CD4-positive, alpha-beta T cell treated with Interleukin-6 for 4 hours (primary cell): ENCODE measurements around the gene OR4C45.
"Not testable (repeated sequence)": the region's sequence is repeated elsewhere in the genome, so short reads cannot be mapped to it uniquely, and the experiment has no call there.

Source experiments
- DNase-seq: peaks from one replicate; pipeline ENCODE4 v3.0.0-alpha.2; 2020; ENCODE audit warnings: mixed read lengths

The OR4C45 gene

DNA sequence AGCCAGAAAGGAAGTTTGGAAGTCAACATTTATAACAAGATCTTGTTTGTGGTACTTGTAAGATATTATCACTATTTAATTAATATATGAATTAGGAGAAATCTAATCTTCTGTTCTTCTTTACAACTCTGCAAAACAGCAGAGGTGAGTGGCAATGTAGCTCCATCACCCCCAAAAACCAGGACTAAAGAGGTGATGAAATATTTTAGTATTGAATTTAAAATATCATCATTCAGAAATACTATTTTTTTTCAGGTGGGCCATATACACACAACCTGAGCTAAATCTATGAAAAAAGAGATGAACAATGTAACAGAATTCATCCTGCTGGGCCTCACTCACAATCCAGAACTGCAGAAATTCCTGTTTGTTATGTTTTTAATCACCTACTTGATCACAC, at the start of gene OR4C45:
Gene OR4C45, plus strand, starts transcription at position 301 of the 400 bp plus-strand sequence.
- no peak for DNase-seq

DNA sequence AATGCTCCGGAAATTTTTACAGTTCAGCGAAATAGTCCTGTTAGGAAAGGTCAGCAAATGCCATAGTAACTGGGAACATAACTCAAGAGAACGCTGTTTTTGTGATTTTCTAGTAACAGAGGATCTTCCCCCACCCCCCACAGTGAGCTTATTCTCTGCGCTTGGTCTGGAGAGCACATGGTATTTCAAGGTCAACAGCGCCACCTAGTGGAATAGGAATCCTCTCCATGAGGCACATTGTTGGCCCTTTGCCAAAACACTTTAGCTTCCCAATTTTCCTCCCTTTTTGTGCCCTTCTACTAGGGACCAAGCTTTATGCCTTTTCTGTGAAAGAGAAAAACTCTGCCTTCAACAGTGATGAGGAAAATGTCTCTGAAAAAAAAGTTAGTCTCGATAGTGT, 37.1 kb upstream of the OR4C45 start:
- no peak for DNase-seq

DNA sequence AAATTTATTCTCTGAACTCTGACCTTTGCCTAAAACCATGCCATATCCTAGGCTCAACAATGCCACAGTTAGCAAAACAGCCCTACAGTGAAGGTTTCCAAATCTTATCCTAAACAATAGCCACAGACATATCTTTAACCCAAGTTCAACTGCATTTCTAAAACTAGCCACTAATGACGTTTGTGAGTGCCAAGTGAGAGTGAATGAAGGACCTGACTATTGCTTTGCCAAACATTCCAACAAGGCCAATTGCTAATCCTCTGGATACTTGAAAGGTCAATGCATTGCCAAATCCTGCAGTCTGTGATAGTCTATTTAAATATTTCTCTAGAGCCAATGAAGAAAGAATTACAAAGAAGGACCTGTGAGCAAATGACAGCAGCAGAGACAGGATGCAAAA, 2.5 kb upstream of the OR4C45 start:
- DNase-seq: no peak

DNA sequence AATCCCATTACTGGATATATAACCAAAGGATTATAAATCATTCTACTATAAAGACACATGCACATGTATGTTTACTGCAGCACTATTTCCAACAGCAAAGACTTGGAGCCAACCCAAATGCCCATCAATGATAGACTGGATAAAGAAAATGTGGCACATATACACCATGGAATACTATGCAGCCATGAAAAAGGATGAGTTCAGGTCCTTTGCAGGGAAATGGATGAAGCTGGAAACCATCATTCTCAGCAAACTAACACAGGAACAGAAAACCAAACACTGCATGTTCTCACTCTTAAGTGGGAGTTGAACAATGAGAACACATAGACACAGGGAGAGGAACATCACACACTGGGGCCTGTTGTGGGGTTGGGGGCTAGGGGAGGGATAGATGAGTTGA, 3.6 kb downstream of the OR4C45 start:
- DNase-seq: not testable (repeated sequence)

DNA sequence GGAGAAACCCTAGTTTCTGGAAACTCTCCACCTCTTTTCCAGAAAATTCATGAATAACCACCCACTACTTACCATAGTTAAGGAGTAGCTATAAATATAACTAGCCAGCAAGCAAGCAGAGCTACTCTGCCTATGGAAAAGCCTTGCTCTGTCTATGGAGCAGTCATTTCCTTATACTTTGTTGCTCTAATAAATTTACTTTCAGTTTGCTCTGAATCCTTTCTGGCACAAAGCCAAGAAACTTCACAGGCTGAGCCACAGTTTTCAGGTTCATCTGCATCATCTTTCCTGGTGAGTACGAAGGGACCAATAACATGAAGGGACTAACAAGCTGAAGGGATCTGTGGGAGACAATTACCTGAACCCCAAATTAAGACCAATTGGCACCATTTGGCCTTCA, 4.6 kb downstream of the OR4C45 start:
- DNase-seq: no peak

DNA sequence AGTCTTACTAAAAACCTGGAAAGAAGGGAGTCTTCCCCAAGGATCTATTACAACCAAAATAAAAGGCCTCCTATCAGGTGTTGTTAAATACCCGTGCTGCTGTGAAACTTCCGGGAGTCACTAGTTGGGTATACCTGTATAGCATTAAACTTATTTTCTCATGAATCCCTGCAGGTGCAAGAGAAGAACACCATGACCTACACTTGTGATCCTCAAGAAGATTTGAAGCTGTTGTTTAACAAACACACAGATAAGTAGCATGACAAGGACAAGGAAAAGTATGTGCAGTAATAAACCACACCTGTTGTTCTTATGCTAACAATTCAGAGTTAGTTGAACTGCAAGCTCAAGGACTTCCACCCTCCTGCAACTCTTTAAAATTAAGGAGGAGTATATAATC, 12.0 kb downstream of the OR4C45 start:
- no peak for DNase-seq

DNA sequence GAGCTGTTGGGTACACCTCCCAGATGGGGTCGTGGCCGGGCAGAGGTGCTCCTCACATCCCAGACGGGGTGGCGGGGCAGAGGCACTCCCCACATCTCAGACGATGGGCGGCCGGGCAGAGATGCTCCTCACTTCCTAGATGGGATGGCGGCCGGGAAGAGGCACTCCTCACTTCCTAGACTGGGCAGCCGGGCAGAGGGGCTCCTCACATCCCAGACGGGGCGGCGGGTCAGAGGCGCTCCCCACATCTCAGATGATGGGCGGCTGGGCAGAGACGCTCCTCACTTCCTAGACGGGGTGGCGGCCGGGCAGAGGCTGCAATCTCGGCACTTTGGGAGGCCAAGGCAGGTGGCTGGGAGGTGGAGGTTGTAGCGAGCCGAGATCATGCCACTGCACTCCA, 30.4 kb downstream of the OR4C45 start:
- not testable (repeated sequence) for DNase-seq

DNA sequence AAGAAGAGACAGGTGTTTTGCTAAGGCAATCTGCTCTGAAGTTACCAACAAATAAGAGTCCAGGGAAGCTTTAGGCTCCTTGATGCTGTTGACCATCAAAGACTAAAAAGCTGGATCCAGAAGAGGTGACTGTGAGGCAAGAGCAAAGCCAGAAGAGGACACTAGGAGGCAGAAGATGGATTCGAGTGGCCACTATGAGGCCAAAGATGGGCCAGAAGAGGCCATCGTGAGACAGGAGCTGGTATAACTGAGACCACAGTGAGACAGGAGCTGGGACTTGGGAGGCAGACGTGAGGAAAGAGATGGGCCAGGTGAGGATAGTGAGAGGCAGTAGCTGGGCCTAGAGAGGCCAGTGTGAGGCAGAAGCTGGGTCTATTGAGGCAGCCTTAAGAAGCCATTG, 37.7 kb downstream of the OR4C45 start:
- no peak for DNase-seq

DNA sequence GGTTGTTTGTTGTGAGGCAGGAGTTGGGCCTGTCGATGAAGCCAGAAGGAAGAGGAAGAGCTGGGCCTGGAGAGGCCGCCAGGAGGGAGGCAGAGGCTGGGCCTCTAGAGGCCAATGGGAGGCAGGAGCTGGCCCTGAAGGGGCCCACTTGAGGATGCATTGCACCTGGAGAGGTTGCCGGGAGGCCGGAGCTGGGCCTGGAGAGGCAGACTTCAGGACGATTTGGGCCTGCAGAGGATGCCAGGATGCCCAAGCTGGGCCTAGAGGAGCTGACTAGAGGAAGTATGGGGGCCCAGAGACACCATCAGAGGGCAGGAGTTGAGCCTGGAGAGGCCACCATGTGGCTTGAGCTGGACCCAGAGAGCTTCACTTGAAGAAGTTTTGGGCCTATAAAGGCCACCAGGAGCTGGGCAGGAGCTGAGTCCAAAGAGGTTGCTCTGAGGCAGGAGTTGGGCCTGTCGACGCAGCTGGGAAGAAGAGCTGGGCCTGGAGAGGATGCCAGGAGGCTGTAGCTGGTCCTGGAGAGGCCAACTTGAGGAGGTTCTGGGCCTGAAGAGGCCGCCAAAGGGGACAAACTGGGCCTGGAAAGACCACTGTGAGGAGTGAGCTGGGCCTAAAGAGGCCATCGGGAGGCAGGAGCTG, 39.0 kb downstream of the OR4C45 start:
- no peak for DNase-seq

DNA sequence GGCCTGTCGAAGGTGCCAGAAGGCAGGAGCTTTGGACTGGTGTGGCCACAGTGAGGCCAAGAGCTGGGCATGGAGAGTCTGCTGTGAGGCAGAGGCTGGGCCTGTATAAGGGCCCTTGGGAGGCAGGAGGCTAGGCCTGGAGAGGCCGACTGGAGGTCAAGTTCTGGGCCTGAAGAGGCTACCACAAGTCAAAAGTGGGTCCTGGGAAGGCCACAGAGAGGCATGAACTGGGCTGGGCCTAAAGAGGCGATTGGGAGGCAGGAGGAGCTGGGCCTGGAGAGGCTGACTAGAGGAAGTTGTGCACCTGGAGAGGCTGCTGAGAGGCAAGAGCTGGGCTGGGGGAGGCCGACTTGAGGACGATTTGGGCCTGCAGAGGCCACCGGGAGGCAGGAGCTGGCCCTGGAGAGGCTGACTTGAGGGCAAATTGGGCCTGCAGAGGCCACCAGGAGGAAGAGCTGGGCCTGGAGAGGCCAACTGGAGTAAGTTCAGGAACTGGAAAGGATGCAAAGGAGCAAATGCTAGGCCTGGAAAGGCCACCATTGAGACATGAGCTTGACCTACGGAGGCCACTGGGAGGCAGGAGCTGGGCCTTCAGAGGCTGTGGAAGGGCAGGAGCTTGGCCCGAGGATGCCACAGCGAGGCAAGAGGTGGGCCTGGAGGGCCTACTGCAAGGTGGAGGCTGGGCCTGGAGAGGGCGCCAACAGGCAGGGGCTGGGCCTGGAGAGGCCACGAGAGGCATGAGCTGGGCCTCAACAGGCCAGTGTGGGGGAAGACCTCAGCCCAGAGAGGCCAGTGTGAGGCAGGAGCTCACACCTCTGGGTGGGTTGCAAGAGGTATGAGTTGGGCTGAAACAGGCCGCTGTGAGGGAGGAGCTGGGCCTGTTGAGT, 39.8 kb downstream of the OR4C45 start:
- no peak for DNase-seq

DNA sequence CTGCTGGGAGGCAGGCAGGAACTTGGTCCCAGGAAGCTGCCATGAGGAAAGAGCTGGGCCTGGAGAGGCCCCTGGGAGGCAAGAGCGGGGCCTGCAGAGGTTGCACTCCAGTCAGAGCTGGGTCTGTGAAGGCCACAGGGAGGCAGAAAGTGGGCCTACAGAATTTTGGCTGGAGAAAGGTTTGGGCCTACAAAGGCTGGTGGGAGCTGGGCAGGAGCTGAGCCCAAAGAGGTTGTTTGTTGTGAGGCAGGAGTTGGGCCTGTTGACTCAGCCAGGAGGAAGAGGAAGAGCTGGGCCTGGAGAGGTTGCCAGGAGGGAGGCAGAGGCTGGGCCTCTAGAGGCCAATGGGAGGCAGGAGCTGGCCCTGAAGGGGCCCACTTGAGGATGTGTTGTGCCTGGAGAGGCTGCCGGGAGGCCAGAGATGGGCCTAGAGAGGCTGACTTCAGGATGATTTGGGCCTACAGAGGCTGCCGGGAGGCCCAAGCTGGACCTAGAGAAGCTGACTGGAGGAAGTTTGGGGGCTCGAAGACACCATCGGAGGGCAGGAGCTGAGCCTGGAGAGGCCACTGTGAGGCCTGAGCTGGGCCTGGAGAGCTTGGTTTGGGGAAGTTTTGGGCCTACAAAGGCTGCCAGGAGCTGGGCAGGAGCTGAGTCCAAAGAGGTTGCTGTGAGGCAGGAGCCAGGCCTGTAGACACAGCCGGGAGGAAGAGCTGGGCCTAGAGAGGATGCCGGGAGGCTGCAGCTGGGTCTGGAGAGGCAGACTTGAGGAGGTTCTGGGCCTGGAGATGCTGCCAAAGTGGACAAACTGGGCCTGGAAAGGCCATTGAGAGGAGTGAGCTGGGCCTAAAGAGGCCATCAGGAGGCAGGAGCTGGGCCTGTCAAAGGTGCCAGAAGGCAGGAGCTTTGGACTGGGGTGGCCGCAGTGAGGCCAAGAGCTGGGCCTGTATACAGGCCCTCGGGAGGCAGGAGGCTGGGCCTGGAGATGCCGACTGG, 40.7 kb downstream of the OR4C45 start:
- no peak for DNase-seq

DNA sequence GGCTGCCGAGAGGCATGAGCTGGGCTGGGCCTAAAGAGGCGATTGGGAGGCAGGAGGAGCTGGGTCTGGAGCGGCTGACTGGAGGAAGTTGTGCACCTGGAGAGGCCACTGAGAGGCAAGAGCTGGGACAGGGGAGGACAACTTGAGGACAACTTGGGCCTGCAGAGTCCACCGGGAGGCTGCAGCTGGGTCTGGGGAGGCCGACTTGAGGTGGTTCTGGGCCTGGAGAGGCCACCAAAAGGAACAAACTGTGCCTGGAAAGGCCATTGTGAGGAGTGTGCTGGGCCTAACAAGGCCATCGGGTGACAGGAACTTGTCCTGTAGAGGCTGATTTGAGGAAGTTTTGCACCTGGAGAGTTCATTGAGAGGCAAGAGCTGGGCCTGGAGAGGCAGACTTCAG, 41.5 kb downstream of the OR4C45 start:
- DNase-seq: no peak

DNA sequence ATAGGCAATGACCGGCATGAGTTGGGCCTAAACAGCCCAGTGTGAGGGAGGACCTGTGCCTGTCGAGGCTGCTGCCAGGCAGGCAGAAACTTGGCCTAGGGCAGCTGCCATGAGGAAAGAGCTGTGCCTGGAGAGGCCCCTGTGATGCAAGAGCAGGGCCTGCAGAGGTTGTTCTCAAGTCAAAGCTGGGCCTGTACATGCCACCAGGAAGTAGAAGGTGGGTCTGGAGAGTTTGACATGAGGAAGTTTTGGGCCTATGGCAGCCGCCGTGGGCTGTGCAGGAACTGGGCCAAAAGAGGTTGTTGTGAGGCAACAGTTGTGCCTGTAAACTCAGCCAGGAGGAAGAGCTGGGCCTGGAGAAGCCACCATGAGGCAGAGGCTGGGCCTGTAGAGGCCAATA, 43.2 kb downstream of the OR4C45 start:
- no peak for DNase-seq

DNA sequence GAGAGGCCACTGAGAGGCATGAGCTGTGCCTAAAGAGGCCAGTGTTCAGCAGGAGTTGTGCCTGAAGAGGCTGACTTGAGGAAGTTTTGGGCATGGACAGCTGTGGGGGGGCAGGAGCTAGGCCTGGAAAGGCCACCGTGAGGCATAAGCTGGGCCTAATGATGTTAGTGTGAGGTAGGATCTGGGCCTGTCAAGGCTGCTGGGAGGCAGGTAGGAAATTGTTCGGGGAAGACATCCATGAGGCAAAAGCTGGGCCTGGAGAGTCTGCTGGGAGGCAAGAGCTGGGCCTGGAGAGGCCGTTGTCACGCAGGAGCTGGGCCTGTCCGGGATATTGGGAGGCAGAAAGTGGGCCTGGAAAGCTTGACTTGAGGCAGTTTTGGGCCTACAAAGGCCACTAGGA, 44.9 kb downstream of the OR4C45 start:
- DNase-seq: no peak

DNA sequence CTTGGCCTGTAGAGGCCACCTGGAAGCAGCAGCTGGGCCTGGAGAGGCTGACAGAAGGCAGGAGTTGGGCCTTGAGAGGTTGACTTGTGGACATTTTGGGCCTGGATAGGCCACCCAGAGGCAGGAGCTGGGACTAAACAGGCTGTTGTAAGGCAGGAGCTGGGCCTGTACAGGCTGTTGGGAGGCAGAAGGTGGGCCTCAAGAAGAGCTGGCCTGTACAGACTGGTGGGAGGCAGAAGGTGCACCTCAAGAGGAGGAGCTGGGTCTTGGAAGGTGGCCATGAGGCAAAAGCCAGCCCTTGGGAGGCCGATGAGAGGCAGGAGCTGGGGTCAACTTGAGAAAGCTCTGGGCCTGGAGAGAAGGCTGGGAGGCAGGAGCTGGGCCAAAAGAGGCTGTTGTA, 45.3 kb downstream of the OR4C45 start:
- DNase-seq: no peak

DNA sequence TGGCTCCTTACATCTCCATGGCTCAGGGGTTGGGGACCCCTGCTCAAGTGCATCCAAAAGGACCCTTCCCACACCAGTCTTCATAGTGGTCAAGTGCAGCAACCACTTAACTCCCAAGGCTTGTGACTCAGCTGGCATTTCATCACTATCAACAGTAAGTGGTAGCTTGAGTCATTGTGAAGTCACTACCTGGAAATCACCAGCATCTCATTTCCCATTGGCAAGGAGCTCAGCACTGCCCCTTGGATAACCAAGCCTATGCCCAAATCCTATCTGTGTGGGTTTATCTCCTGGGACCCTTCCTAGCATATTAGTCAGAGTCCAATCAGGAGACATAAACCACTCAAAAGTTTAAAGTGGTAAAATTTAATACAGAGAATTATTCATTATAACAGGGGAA, 46.3 kb downstream of the OR4C45 start:
- not testable (repeated sequence) for DNase-seq

DNA sequence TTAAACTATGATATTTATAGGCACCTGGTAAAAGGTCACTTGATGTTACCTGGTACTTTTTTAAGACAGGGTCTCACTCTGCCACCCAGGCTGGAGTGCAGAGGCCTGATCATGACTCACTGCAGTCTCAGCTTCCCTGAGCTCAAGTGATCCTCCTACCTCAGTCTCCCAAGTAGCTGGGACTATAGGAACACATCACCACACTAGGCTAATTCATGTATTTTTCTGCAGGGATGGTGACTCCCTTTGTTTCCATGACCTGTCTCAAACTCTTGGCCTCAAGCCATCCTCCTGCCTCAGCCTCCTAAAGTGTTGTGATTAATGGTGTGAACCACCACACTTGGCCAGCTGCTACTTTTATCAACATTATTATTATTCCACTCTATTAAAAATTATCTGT, 47.6 kb downstream of the OR4C45 start:
- no peak for DNase-seq
